ENCODE results near the gene IGF1.

GRCh38 chr12:102496591-102496990, 16.2 kb upstream of the IGF1 start:
- TF ChIP-seq CTCF (IDR thresholded peaks at IDR 0.05): no peak
- TF ChIP-seq POLR2A (IDR thresholded peaks at IDR 0.05): no peak

Data from testis (tissue), 2 donors.